HL-60 (cell line): Measurements from ENCODE around the gene PDLIM5.

Experiments used
- CTCF ChIP-seq: IDR thresholded peaks from one replicate; pipeline ENCODE4 v1.5.1; 2011; ENCODE audit warnings: low read length, control low read depth, inconsistent platforms; ENCODE audit not compliant: insufficient read depth
- GABPA ChIP-seq: IDR thresholded peaks from 2 replicates; pipeline ENCODE4 v1.6.1; 2012; ENCODE audit warnings: low read depth
- POLR2AphosphoS5 ChIP-seq: IDR thresholded peaks from 2 replicates; pipeline ENCODE4 v1.6.1; 2012; ENCODE audit warnings: low read depth
- REST ChIP-seq: IDR thresholded peaks from 2 replicates; pipeline ENCODE4 v1.6.1; 2012; ENCODE audit warnings: low read depth; ENCODE audit not compliant: insufficient replicate concordance
- SPI1 ChIP-seq: IDR thresholded peaks from 2 replicates; pipeline ENCODE4 v1.6.1; 2012; ENCODE audit warnings: low read depth, mild to moderate bottlenecking, borderline replicate concordance

GRCh38 chr4:94550851-94551250, 99.1 kb downstream of the PDLIM5 start:
- TF ChIP-seq CTCF (no peak), SPI1 (no peak), REST (no peak), POLR2AphosphoS5 (no peak), GABPA (no peak)
